H4 (cell line): ENCODE results near the gene GSTA2. TPM values are rescaled to one million over a fixed set of nuclear protein-coding genes. Genes with fewer than 3 reads are reported as not detected.
"Not testable (repeated sequence)": the region's sequence is repeated elsewhere in the genome, so short reads cannot be mapped to it uniquely, and the experiment has no call there.

Experiments used
- DNase-seq: peaks from one replicate; pipeline ENCODE4 v3.0.0-alpha.2; 2015; ENCODE audit warnings: low spot score
- total RNA-seq: library from RNA; depleted of rRNA; stranded (reverse); fragments of >200 nt; shearing (Covaris generic); gene quantifications from 2 replicates; pipeline ENCODE4 v1.2.3, GENCODE V29; 2014; rRNA removed

GSTA2 gene
- total RNA-seq, 1 experiment from 2014 or later = 0.37 TPM

DNA sequence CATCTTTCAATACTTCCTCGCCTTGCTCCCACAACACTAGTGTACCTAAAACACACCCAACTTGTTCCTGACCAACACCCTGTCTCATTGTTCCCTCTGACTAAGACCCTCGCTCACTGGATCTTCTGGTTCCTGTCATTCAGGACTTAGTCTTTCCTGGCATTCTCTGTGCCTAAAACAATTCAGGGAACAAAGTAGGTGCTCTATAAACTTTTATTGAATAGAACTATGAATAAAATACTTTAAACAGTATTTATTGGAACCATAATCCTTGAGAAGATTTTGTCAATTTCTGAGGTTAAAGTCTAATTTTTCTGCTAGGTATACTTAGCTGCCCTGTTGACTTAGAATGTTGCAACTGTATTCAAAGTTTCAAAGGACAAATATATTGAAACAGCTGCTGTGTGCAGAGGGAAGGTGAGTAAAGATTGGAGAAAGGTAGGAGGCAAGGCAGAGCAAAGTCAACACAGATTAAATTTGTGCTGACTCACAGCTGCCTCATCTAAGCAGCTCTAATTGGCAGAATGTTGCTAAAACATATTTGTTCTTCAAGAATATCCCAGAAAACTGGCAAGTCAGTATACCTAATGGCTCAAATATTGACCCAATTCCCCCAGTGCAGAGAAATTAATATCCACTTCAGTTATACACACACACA is 37.6 kb downstream of the GSTA2 start:
- DNase-seq = no peak

DNA sequence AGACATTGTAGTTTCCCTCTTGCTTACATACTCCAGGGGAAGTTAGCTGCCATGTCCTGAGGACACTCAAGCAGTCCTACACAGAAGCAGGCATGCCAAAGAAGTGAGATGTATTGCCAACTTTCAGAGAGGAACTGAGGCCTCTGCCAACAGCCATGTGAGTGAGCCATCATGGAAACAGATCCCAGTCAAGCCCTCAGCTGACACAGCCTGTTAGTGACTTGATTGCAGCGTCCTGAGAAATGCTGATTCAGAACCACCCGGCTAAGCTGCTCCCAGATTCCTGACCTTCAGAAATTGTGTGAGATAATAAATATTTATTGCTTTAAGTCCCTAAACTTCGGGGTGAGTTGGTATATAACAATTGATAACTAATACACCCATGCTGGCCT is 38.1 kb downstream of the GSTA2 start:
- DNase-seq = no peak

DNA sequence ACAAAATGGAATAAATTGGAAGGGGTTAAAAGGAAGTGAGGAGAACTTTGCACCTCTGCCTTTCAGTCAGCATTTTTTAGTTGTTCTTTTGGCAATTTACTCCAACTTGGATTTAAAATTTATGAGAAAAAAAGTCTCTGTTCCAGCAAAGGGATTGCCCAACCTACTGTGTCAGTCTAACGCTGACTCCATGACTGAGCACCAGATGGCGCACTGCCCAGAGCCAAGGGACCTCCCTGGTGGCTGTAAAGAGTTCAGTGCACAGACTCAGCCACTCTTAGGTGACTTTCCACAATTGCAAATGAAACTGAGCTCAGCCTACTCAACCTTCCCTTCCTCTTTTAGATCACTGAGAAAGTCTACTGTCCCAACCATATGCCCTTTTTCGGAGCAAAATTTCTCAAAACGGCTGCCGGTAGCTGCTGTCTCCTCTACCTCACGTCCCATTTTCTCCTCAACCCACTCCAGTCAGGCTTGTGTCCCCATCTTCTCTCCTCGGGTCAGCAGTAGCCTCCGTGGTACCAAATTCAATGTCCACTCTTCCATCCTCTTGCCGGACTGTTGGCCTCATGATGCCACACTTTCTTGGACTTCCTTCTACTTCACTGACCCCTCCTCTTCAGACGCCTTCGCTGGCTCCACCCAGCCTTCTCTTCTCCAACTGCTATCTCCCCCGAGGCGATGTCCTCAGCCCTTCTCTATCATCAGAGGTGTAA is 38.7 kb downstream of the GSTA2 start:
- peak; percentile 84 for DNase-seq

DNA sequence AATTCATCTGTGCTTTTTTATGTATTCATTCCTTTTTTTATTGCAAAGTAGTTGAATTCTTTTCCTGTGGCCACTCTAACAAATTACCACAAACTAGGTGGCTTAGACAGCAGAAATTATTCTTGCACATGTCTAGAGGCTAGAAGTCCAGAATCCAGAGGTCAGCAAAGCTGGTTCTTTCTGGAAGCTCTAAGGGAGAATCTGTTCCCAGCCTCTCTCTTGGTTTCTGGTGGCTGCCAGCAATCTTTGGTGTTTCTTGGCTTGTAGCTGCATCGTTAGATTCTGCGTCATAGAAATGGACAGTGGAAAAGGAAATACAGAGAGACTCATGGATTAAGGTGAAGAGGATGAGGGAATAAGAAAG is 39.3 kb downstream of the GSTA2 start:
- DNase-seq = no peak

DNA sequence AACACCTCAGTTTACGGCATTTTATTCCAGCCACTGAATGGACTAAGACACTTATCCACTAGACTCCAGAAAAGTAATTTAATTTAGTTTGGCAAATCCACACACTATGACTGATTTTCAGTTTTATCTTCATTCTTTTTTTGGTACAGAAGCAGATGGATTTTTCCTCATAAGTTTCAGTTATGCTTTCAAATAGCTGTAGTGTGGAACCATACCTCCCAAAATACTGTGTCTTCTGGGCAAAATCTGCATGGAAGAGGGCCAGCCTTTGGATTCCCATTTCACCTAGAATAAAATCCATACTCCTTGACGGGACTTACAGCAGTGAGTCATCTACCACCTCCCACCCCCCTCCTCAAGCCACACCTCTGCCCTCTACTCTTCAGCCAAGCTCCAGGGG is 43.0 kb downstream of the GSTA2 start:
- no peak for DNase-seq

DNA sequence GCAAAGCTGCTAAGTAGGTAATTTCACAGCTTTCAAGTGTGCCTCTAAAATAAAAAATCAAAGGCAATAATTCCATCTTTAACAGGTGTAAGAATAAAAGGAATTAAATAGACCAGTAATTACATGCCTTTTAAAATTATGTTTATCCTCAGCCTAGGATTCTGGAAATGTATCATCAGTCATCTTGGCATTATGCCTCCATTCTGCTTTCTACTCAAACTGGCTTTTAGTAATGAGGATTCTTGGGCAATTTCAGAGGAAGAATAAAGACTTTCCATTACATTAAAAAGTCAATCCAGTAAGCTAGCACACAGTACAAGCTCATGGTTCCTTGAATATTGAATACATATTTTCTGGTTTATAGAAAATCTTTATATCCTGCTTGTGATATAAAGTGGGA is 44.7 kb downstream of the GSTA2 start:
- DNase-seq = no peak

DNA sequence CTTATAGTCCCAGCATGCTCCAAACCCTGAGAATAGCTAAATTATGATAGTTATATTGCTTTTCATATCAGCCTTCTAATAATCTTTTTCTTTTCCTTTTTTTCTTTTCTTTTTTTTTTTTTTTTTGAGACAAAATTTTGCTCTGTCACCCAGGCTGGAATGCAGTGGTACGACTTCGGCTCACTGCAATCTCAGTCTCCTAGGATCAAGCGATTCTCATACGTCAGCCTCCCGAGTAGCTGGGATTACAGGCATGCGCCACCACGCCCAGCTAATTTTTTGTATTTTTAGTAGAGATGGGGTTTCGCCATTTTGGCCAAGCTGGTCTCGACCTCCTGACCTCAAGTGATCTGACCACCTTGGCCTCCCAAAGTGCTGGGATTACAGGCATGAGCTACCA is 48.5 kb downstream of the GSTA2 start:
- DNase-seq = not testable (repeated sequence)

DNA sequence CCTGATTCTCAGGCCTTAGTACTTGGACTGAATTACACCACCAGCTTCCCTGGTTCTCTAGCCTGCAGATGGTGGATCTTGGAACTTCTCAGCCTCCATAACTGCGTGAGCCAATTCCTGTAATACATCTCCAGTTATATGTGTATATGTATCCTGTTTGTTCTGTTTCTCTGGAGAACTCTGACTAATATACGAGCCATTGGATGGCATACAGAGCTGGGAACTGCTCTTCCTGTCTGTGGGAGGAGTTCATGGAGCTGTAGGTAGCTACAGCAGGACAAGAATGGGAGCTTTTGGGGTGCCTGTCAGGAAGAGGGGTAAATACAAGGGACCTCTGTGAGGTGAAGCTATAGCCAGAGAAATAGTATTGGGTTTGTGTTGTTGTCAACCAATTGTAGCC is 51.1 kb downstream of the GSTA2 start:
- no peak for DNase-seq

DNA sequence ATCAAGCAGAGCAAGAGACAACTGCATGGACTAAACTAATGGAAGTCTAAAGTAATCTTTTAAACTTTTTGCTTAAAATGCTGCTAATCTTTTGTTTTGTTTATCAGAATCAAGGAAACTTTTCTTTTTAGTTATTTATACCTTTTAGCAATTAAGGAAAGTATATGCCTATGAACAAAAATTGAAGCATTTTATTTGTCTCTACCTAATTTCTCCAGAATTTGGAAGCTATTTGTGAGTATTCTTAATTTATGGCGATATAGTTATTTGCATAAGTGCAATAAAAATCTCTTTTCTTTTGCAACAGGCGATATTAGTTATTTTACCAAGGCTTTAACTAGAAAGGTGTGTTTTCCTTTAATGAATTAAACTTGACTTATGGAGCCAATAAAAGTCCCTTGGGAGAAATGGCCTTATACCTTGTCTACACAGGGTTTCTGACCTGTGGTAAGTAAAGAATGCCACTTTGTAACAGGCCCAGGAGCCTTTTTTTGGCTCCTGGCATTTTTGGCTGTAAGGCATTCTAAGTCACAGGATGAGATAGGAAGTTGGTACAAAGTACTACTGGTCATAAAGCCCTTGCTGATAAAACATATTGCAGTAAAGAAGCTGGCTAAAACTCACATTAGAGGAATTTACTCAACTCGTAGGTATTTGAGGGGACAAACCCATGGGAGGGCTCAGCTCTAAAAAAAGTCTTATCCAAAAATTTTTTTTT is 55.2 kb downstream of the GSTA2 start:
- no peak for DNase-seq

DNA sequence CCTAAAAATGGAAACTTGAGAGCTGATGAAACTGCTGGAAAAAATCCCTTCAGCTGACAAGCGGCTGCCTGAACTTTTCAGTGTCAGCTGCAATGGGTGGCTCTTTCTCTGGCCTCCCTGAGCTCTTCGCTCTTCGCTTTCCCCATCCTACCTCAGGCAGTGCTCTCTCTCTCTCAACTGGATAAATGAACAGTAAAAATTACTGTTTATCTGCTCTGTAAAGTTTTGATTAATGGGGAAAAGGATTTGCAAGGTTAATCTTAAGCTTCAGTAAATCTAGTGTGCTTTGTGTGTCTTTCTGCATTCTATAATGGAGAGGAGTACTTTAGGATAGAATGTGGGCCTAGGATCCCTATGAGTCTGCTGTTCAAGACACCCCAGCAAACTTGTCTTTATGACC is 57.3 kb downstream of the GSTA2 start:
- DNase-seq = no peak

DNA sequence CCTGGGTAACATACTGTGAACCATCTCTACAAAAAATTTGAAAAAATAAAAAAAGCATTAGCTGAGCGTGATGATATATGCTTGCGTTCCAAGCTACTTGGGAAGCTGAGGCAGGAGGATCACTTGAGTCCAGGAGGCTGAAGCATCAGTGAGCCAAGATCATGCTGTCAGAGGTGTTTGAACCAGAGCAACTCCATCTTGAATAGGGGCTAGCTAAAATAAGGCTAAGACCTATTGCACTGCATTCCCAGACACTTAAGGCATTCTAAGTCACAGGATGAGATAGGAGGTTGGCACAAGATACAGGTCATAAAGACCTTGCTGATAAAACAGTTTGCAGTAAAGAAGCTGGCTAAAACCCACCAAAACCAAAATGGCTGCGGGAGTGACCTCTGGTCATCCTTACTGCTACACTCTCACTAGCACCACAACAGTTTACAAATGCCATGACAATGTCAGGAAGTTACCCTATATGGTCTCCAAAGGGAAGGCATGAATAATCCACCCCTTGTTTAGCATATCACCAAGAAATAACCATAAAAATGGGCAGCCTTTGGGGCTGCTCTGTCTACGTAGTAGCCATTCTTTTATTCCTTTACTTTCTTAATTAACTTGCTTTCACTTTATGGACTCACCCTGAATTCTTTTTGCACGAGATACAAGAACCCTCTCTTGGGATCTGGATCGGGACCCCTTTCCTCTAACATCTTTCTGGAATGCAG is 58.3 kb downstream of the GSTA2 start:
- DNase-seq = not testable (repeated sequence)

DNA sequence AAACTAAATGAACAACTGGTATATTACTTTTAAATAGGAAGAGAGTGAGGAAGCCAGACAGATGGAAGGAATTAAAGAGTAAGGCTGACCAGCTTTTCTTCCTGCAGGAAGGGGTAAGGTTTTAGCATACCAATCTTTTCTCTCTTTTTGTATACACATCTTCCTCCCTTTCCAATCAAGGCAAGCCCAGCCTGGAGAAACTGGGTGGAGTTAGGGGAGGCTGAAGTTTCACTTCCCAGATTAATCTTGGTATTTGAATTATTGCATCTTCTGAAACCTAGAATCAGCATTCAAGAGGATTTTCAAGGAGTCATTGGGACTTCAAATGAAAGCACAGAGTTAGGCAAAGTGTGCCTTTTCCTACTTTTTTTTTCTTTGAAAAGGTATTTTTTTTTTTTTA is 59.2 kb downstream of the GSTA2 start:
- no peak for DNase-seq

Other genes starting within 250 kb of the GSTA2 start
- 28.2 and 29.7 TPM in 2 replicates for gene TRAM2, start 186.4 kb downstream of the GSTA2 start, total RNA-seq
- 141 and 148 TPM in 2 replicates for gene TMEM14A, start 92.4 kb downstream of the GSTA2 start, total RNA-seq
- not detected in 2 replicates for gene GSTA1, start 40.3 kb upstream of the GSTA2 start, total RNA-seq
- gene GSTA5, start 77.3 kb upstream of the GSTA2 start, total RNA-seq = not detected in 2 replicates
- 0.19 TPM in 1 of 2 replicates, not detected in the other for gene GSTA3, start 146.2 kb upstream of the GSTA2 start, total RNA-seq
- gene GSTA4, start 231.8 kb upstream of the GSTA2 start, total RNA-seq = 14.9 and 19.2 TPM in 2 replicates